Stimulated activated CD8-positive, alpha-beta memory T cell treated with anti-CD3 and anti-CD28 coated beads, Interleukin-15, amount 100 ng/mL, for 1 hour (primary cell): Measurements from ENCODE around the gene DAO.

Experiments
- DNase-seq: peaks from one replicate; pipeline ENCODE4 v3.0.0-alpha.2; 2020; ENCODE audit warnings: low read depth

The DAO gene

GRCh38 chr12:108875682-108876361 lies 4.1 kb upstream of the DAO start:
- no peak for DNase-seq

- no peak for DNase-seq
Measured at GRCh38 chr12:108876550-108876949, 3.3 kb upstream of the DAO start.

- no peak for DNase-seq
Measured at GRCh38 chr12:108881953-108882352, 2.1 kb downstream of the DAO start.

- DNase-seq: peak; percentile 46
Measured at GRCh38 chr12:108884116-108885012, 4.5 kb downstream of the DAO start.

GRCh38 chr12:108886873-108887629 lies 7.2 kb downstream of the DAO start:
- no peak for DNase-seq

- no peak for DNase-seq
Measured at GRCh38 chr12:108888031-108888430, 8.1 kb downstream of the DAO start.

- no peak for DNase-seq
Measured at GRCh38 chr12:108890208-108890607, 10.3 kb downstream of the DAO start.

GRCh38 chr12:108895220-108895802 lies 15.4 kb downstream of the DAO start:
- DNase-seq: no peak

GRCh38 chr12:108896336-108896735 lies 16.4 kb downstream of the DAO start:
- no peak for DNase-seq

- DNase-seq: no peak
Measured at GRCh38 chr12:108896817-108897216, 16.9 kb downstream of the DAO start.

- DNase-seq: no peak
Measured at GRCh38 chr12:108899145-108899544, 19.3 kb downstream of the DAO start.

- DNase-seq: no peak
Measured at GRCh38 chr12:108905725-108906124, 25.8 kb downstream of the DAO start.

GRCh38 chr12:108906971-108907370 lies 27.1 kb downstream of the DAO start:
- DNase-seq: no peak

- DNase-seq: no peak
Measured at GRCh38 chr12:108907839-108908351, 28.0 kb downstream of the DAO start.

GRCh38 chr12:108910336-108910735 lies 30.4 kb downstream of the DAO start:
- DNase-seq: no peak

- DNase-seq: no peak
Measured at GRCh38 chr12:108911915-108912314, 32.0 kb downstream of the DAO start.

GRCh38 chr12:108912361-108912760 lies 32.5 kb downstream of the DAO start:
- no peak for DNase-seq

GRCh38 chr12:108914121-108914531 lies 34.2 kb downstream of the DAO start:
- no peak for DNase-seq

GRCh38 chr12:108915632-108916133 lies 35.8 kb downstream of the DAO start:
- DNase-seq: no peak

GRCh38 chr12:108916336-108916735 lies 36.4 kb downstream of the DAO start:
- no peak for DNase-seq

GRCh38 chr12:108918206-108918605 lies 38.3 kb downstream of the DAO start:
- no peak for DNase-seq
